Small intestine (tissue), 7 donors: Measurements from ENCODE around the gene KRTAP2-1. TPM values are rescaled to one million over a fixed set of nuclear protein-coding genes. Genes with fewer than 3 reads are reported as not detected.
"Not testable (repeated sequence)": the region's sequence is repeated elsewhere in the genome, so short reads cannot be mapped to it uniquely, and the experiment has no call there.

Experiments
- DNase-seq, 2 donors: peaks; one replicate each; pipeline versions ENCODE4 v3.0.0 to v3.0.0-alpha.2; 2013
- FAIRE-seq: peaks from 2 replicates; lab custom pipeline; 2012; peaks lifted over from hg19 to GRCh38; lab: Jason Lieb, UNC
- H3K27ac ChIP-seq, 3 donors: one replicate each; pipeline ENCODE4 v1.5.1; 2013; ENCODE audit warnings: low read length in 2 of 3, mild to moderate bottlenecking in 2 of 3, control low read depth in 1 of 3, inconsistent platforms in 1 of 3, low read depth in 1 of 3, moderate library complexity in 1 of 3
- H3K27me3 ChIP-seq, 3 donors: one replicate each; pipeline ENCODE4 v1.6.1; 2013; ENCODE audit warnings: low read length in 3 of 3, inconsistent platforms in 1 of 3; ENCODE audit not compliant: control insufficient read depth in 3 of 3, insufficient read depth in 3 of 3
- H3K36me3 ChIP-seq, 3 donors: one replicate each; pipeline ENCODE4 v1.6.1; 2013; ENCODE audit warnings: low read length in 3 of 3, inconsistent platforms in 1 of 3, low read depth in 1 of 3, mild to moderate bottlenecking in 1 of 3, moderate library complexity in 1 of 3; ENCODE audit not compliant: control insufficient read depth in 3 of 3, insufficient read depth in 2 of 3
- H3K4me1 ChIP-seq, 3 donors: one replicate each; pipeline ENCODE4 v1.6.1; 2013; ENCODE audit warnings: low read length in 2 of 3, inconsistent platforms in 1 of 3, low read depth in 1 of 3, mild to moderate bottlenecking in 1 of 3, moderate library complexity in 1 of 3; ENCODE audit not compliant: control insufficient read depth in 3 of 3, insufficient read depth in 2 of 3
- H3K4me3 ChIP-seq, 3 donors: one replicate each; pipeline ENCODE4 v1.5.1; 2013; ENCODE audit warnings: low read length in 3 of 3, control low read depth in 1 of 3, inconsistent platforms in 1 of 3, low read depth in 1 of 3, mild to moderate bottlenecking in 1 of 3, moderate library complexity in 1 of 3
- H3K9me3 ChIP-seq, 2 donors: one replicate each; pipeline ENCODE4 v1.6.1; 2013; ENCODE audit warnings: low read depth in 1 of 2, low read length in 1 of 2; ENCODE audit not compliant: control insufficient read depth in 2 of 2, insufficient read depth in 1 of 2
- WGBS, 3 donors: extraction: QIAGEN DNeasy Blood & Tissue Kit; methylation state at CpG; one replicate each; pipeline ENCODE4 v1.1.7; 2013; 5-methylcytosine and 5-hydroxymethylcytosine counted together
- polyA plus RNA-seq, 4 donors: library from polyadenylated mRNA; stranded (reverse) in 3 of 4; unstranded in 1 of 4; fragments of 200-250 nt in 3 of 4; fragments of 120-200 nt in 1 of 4; gene quantifications; one replicate each; pipeline versions ENCODE4 v1.2.1 to v1.2.3, GENCODE V29; 2013
- donor health status: healthy with polysubstance abuse.
- donor health status: control.
- donor health status: control.
- donor health status: Bipolar disorder and iron deficiency.
- donor health status: healthy.

Gene KRTAP2-1
- polyA plus RNA-seq, 4 donors = not detected

- 84 to 90% (median 89%) methylated on average over 5 of the region's 5 CpGs for WGBS, 3 donors
- Histone ChIP-seq H3K27ac (no peak overlapping the region), H3K36me3 (no peaks in the 10 kb centered on the region), H3K27me3 (peaks cover 0 to 3% (median 0%) of the 10 kb centered on the region in 3 donors), H3K9me3 (no peaks in the 10 kb centered on the region), H3K4me1 (no peaks in the 10 kb centered on the region), H3K4me3 (no peak overlapping the region)
- no peak for DNase-seq
- FAIRE-seq = no peak
Observed at GRCh38 chr17:41071606-41072360, 24.7 kb upstream of the KRTAP2-1 start.

DNA sequence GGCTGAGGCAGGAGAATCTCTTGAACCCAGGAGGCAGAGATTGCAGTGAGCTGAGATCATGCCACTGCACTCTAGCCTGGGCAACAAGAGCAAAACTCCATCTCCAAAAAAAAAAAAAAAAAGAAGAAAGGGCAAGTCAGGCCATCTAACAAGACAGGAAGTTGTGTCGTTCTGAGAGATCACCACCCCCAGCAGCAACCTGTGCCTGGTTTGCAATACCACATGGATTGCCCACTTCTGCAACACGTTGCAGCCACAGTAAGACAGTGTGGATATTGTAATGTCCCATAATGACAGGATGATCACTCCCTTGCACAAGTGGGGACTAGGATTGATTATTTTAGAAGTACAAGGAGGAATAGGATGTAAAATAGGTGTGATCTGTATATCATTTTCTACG is 21.9 kb upstream of the KRTAP2-1 start:
- H3K27me3 ChIP-seq = peaks cover 0 to 5% (median 0%) of the 10 kb centered on the region in 3 donors
- no peaks in the 10 kb centered on the region for H3K36me3 ChIP-seq
- WGBS, 3 donors = 70 to 89% (median 73%) methylated on average over 3 of the region's 3 CpGs
- DNase-seq (no peak), FAIRE-seq (no peak)
- no peaks in the 10 kb centered on the region for H3K4me1 ChIP-seq
- no peaks in the 10 kb centered on the region for H3K9me3 ChIP-seq
- no peak overlapping the region for H3K27ac ChIP-seq
- H3K4me3 ChIP-seq = no peak overlapping the region

GRCh38 chr17:41067281-41067680 is 20.2 kb upstream of the KRTAP2-1 start:
- no peaks in the 10 kb centered on the region for H3K9me3 ChIP-seq
- DNase-seq (no peak), FAIRE-seq (no peak)
- no peaks in the 10 kb centered on the region for H3K36me3 ChIP-seq
- H3K27me3 ChIP-seq = peaks cover 0 to 5% (median 0%) of the 10 kb centered on the region in 3 donors
- H3K27ac ChIP-seq = no peak overlapping the region
- H3K4me3 ChIP-seq = no peak overlapping the region
- no peaks in the 10 kb centered on the region for H3K4me1 ChIP-seq

DNA sequence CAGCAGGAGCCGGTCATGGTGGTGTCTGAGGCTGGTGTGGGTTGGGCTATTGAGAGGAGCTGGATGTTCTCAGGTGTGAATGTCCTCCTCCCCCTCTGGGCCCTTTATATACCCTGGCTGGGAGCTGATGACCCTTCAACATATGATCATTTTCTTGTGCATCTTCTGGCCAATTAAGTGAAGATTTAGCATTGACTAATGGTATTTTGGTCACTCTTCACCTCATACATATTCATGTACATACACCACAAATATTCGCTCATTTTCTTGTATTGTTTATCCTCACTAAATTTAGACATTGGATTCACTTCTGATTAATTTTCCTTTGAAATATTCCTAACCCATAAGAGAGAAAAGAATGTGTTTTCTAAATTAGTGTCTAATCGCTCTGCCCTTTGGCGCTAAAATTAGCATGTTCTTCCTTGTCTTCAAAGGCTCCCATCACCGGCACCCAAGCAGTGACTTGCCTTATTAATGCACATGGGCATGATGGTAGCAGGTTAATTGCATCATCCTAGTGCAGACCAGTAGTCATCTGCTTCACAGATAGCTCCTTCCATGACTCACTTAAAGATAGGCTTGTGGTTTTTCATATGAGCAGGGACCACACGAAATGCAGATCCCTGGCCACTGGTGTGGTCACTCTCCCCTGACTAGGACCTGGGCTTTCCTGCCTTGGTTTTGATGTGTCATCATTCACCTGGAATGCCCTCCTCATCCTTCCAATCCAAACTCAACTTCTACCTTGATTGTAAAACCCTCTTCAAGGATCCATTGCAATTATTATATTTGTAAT is 18.9 kb upstream of the KRTAP2-1 start, which contains the start of gene KRTAP2-4:
Gene KRTAP2-4, minus strand, starts transcription at position 51 of the 796 bp plus-strand sequence. Its CDS starts 34 bp downstream, at position 17.
- Histone ChIP-seq H3K4me3 (no peak within 1 kb of the TSS), H3K4me1 (no peaks in the 10 kb centered on the region), H3K27ac (no peak within 1 kb of the TSS), H3K9me3 (no peaks in the 10 kb centered on the region), H3K36me3 (no peaks in the 10 kb centered on the region), H3K27me3 (peaks cover 0 to 5% (median 2%) of the 10 kb centered on the region in 3 donors)
- no peak for DNase-seq
- WGBS, 3 donors = 82 to 93% (median 91%) methylated on average over 6 of the region's 6 CpGs
- no peak for FAIRE-seq

DNA sequence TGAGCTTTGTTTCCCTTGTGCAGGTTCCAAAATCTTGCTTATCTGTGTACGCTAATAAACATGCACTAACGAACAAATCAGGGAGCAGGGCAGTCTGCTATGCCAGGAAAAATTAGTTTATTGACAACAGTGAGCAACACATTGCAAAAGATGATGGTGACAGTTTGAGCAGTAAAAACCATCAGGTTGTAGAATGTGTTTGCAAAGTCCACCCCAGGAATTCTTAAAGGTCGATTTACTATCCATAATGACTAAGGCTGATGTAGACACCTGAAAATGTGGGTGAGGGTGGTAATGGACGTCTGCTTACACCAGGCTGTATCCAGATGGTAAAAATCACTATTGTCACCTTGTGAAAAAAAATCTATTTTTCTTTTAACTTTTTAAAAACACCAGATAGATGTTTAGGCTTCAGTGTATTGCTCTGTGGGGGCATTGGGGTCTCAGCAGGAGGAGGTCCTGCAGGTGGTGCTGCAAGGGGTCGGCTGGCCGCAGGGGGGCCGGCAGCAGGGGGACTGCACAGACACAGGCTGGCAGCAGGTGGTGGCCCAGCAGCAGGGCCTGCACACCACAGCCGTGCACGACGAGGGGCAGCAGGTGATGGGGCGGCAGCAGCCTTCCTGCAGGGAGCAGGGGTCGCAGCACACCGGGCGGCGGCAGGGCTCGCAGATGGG is 18.0 kb upstream of the KRTAP2-1 start:
- not testable (repeated sequence) for H3K27me3 ChIP-seq, H3K9me3 ChIP-seq, DNase-seq, FAIRE-seq, H3K36me3 ChIP-seq, H3K4me3 ChIP-seq, H3K4me1 ChIP-seq, H3K27ac ChIP-seq
- 56 to 70% (median 59%) methylated on average over 7 of the region's 16 CpGs for WGBS, 3 donors

GRCh38 chr17:41064301-41064700 is 17.2 kb upstream of the KRTAP2-1 start:
- DNase-seq = no peak
- Histone ChIP-seq H3K4me3 (no peak overlapping the region), H3K9me3 (no peaks in the 10 kb centered on the region), H3K27ac (no peak overlapping the region), H3K4me1 (no peaks in the 10 kb centered on the region), H3K27me3 (peaks cover 0 to 13% (median 2%) of the 10 kb centered on the region in 3 donors), H3K36me3 (no peaks in the 10 kb centered on the region)
- FAIRE-seq = no peak
- 46 to 79% (median 46%) methylated on average over 1 of the region's 1 CpG for WGBS, 3 donors

- 53 to 65% (median 65%) methylated on average over 4 of the region's 4 CpGs for WGBS, 3 donors
- no peak overlapping the region for H3K27ac ChIP-seq
- no peaks in the 10 kb centered on the region for H3K9me3 ChIP-seq
- no peak for DNase-seq
- no peaks in the 10 kb centered on the region for H3K4me1 ChIP-seq
- no peak overlapping the region for H3K4me3 ChIP-seq
- FAIRE-seq = no peak
- peaks cover 0 to 17% (median 4%) of the 10 kb centered on the region in 3 donors for H3K27me3 ChIP-seq
- H3K36me3 ChIP-seq = no peaks in the 10 kb centered on the region
Observed at GRCh38 chr17:41063449-41063848, 16.3 kb upstream of the KRTAP2-1 start.

- Histone ChIP-seq H3K4me1 (no peaks in the 10 kb centered on the region), H3K27ac (no peak overlapping the region), H3K36me3 (no peaks in the 10 kb centered on the region), H3K27me3 (peaks cover 0 to 18% (median 4%) of the 10 kb centered on the region in 3 donors), H3K9me3 (no peaks in the 10 kb centered on the region), H3K4me3 (no peak overlapping the region)
- DNase-seq (no peak), FAIRE-seq (no peak)
- 55 to 80% (median 77%) methylated on average over 1 of the region's 1 CpG for WGBS, 3 donors
Observed at GRCh38 chr17:41061964-41062363, 14.8 kb upstream of the KRTAP2-1 start.
